CD4-positive, alpha-beta T cell (primary cell): ENCODE measurements around the gene PDE12. TPM values are rescaled to one million over a fixed set of nuclear protein-coding genes. Genes with fewer than 3 reads are reported as not detected.

Experiments
- ATAC-seq: fragments of 200-7000 bp; cut with Tn5 transposase; one replicate; pipeline ENCODE4 v1.10.0; 2022; ENCODE audit warnings: mild to moderate bottlenecking; ENCODE audit not compliant: poor library complexity
- CTCF ChIA-PET: fragments of 350-600 bp; sonication (Branson Sonifier 250); formaldehyde crosslinking; loops from one replicate; lab custom pipeline; 2021; ENCODE audit warnings: antibody characterized with exemption, inconsistent platforms; lab: Charles Lee
- POLR2A ChIA-PET: fragments of 350-600 bp; sonication (Branson Sonifier 250); formaldehyde crosslinking; loops from one replicate; lab custom pipeline; 2021; ENCODE audit warnings: antibody characterized with exemption, inconsistent platforms; lab: Charles Lee
- DNase-seq, 14 experiments: peaks; one replicate each; pipeline ENCODE4 v3.0.0-alpha.2; 2013 to 2020; ENCODE audit warnings: mixed read lengths in 2 of 14
- H3K27ac ChIP-seq, 2 donors: one replicate each; pipeline versions ENCODE4 v1.5.1 to v1.7.0; 2013; ENCODE audit warnings: low read length in 2 of 2, low read depth in 1 of 2, mild to moderate bottlenecking in 1 of 2
- H3K27me3 ChIP-seq, 2 experiments: 1 replicate in 1 of 2; 2 replicates in 1 of 2; pipeline versions ENCODE4 v1.6.1 to v1.7.0; 2013; ENCODE audit warnings: low read length in 2 of 2, control low read depth in 1 of 2, mild to moderate bottlenecking in 1 of 2, moderate library complexity in 1 of 2; ENCODE audit not compliant: insufficient read depth in 2 of 2, control insufficient read depth in 1 of 2
- H3K36me3 ChIP-seq: one replicate; pipeline ENCODE4 v1.6.1; 2013; ENCODE audit warnings: low read length, control low read depth; ENCODE audit not compliant: insufficient read depth
- H3K4me1 ChIP-seq: one replicate; pipeline ENCODE4 v1.6.1; 2013; ENCODE audit warnings: low read length, control low read depth; ENCODE audit not compliant: insufficient read depth
- H3K4me3 ChIP-seq: one replicate; pipeline ENCODE4 v1.5.1; 2013; ENCODE audit warnings: mild to moderate bottlenecking, low read length, moderate library complexity
- H3K9me3 ChIP-seq, 2 experiments: 1 replicate in 1 of 2; 2 replicates in 1 of 2; pipeline versions ENCODE4 v1.6.1 to v1.7.0; 2013; ENCODE audit warnings: low read length in 2 of 2, mild to moderate bottlenecking in 2 of 2, control low read depth in 1 of 2, moderate library complexity in 1 of 2; ENCODE audit not compliant: control insufficient read depth in 1 of 2, insufficient read depth in 1 of 2
- H3K27ac Mint-ChIP-seq: one replicate; pipeline ENCODE4 v1.8.0; 2020; ENCODE audit warnings: mixed read lengths
- H3K27me3 Mint-ChIP-seq: one replicate; pipeline ENCODE4 v1.8.0; 2021; ENCODE audit warnings: mixed read lengths
- H3K36me3 Mint-ChIP-seq: one replicate; pipeline ENCODE4 v1.8.0; 2021; ENCODE audit warnings: low read depth, mixed read lengths
- H3K4me1 Mint-ChIP-seq: one replicate; pipeline ENCODE4 v1.8.0; 2021; ENCODE audit warnings: low read depth, mixed read lengths
- H3K4me3 Mint-ChIP-seq: one replicate; pipeline ENCODE4 v1.8.0; 2020; ENCODE audit warnings: mild to moderate bottlenecking, mixed read lengths
- H3K9me3 Mint-ChIP-seq: one replicate; pipeline ENCODE4 v1.8.0; 2020; ENCODE audit warnings: mixed read lengths
- intact Hi-C, 2 experiments: fragments of 100-400 bp; cut with DNase I in 1 of 2; cut with micrococcal nuclease in 1 of 2; formaldehyde crosslinking; loops; one replicate each; pipeline versions ENCODE4 v1.15.1 to v1.9.0; 2023 to 2025; cut with DNase I, micrococcal nuclease
- total RNA-seq, 174 experiments: library from RNA in 2 of 174; stranded (reverse) in 2 of 174; gene quantifications; one replicate each; pipeline ENCODE4 v1.2.3 and lab custom pipeline; 2021 to 2026
- TF ChIP-seq, protein P1 (sequence below): fragments of 200-600 bp; IDR thresholded peaks from one replicate; pipeline ENCODE4 v1.8.0; 2022; ENCODE audit warnings: antibody characterized with exemption, mild to moderate bottlenecking

The PDE12 gene
- total RNA-seq, 2 experiments from 2014 or later, result 40.5 to 40.9 TPM

DNA sequence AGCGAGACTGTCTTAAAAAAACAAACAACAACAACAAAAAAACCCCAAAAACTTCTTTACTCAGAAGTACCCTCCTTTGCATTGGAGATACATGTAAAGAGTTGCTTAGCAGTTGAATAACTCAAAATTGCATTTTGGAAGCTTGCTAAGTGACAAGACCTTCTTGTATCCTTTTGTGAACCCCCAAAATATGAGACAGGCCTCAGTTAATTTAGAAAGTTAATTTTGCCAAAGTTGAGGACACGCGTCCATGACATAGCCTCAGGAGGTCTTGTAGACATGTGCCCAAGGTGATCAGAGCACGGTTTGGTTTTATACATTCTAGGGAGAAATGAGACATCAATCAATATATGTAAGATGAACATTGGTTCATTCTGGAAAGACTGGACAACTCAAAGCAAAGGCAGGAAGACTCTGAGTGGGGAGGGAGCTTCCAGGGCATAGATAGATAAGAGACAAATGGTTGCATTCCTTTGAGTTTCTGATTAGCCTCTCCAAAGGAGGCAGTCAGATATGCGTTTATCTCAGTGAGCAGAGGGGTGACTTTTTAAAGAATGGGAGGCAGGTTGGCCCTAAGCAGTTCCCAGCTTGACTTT is 42.8 kb downstream of the PDE12 start:
- H3K27ac ChIP-seq, result peak overlapping the region; percentile 98 to 99
- no peaks in the 10 kb centered on the region for H3K27me3 ChIP-seq
- H3K4me3 Mint-ChIP-seq, result peak overlapping the region; percentile 85
- H3K36me3 Mint-ChIP-seq, result peaks cover 42% of the 10 kb centered on the region
- TF ChIP-seq, protein P1, sequence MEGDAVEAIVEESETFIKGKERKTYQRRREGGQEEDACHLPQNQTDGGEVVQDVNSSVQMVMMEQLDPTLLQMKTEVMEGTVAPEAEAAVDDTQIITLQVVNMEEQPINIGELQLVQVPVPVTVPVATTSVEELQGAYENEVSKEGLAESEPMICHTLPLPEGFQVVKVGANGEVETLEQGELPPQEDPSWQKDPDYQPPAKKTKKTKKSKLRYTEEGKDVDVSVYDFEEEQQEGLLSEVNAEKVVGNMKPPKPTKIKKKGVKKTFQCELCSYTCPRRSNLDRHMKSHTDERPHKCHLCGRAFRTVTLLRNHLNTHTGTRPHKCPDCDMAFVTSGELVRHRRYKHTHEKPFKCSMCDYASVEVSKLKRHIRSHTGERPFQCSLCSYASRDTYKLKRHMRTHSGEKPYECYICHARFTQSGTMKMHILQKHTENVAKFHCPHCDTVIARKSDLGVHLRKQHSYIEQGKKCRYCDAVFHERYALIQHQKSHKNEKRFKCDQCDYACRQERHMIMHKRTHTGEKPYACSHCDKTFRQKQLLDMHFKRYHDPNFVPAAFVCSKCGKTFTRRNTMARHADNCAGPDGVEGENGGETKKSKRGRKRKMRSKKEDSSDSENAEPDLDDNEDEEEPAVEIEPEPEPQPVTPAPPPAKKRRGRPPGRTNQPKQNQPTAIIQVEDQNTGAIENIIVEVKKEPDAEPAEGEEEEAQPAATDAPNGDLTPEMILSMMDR, result no peak
- ChIA-PET POLR2A (interaction anchor here (0.7 to 7.0 kb wide), 6 partner anchors 8 to 158 kb away, joined by 3 to 190 read pairs (median 24); partner anchors contain the start of genes DENND6A, PDE12 and SLMAP), CTCF (no interaction called here)
- H3K9me3 Mint-ChIP-seq, result no peaks in the 10 kb centered on the region
- H3K4me3 ChIP-seq, result peak overlapping the region; percentile 64
- H3K27ac Mint-ChIP-seq, result peak overlapping the region; percentile 97
- no peaks in the 10 kb centered on the region for H3K36me3 ChIP-seq
- peaks cover 45% of the 10 kb centered on the region for H3K4me1 Mint-ChIP-seq
- no peaks in the 10 kb centered on the region for H3K27me3 Mint-ChIP-seq
- ATAC-seq (no peak), DNase-seq (peak in 1 of 14 experiments; percentile 13)
- peaks cover 0 to 3% of the 10 kb centered on the region in 2 experiments for H3K9me3 ChIP-seq
- intact Hi-C loops, result loop anchor here in 1 of 2 experiments (1.0 to 5.0 kb wide), 2 partner anchors 44 to 638 kb away; partner anchors contain the start of gene ABHD6
- H3K4me1 ChIP-seq, result peaks cover 29% of the 10 kb centered on the region

DNA sequence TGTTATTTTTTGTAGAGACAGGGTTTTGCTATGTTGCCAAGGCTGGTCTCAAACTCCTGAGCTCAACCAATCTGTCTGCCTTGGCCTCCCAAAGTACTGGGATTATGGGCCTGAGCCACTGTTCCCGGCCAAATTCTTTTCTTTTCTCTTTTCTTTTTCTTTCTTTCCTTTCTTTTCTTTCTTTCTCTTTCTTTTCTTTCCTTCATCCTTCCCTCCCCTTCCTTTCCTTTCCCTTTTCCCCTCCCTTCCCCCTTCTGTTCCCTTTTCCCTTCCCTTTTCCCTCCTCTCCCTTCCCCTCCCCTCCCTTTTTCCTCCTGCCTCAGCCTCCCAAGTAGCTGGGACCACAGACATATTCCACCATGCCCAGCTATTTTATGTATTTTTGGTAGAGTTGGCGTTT is 44.1 kb downstream of the PDE12 start:
- Mint-ChIP-seq H3K9me3 (no peaks in the 10 kb centered on the region), H3K4me1 (peaks cover 33% of the 10 kb centered on the region), H3K4me3 (peak overlapping the region; percentile 20), H3K36me3 (peaks cover 33% of the 10 kb centered on the region), H3K27me3 (no peaks in the 10 kb centered on the region), H3K27ac (peak overlapping the region; percentile 97)
- CTCF ChIA-PET, result no interaction called here
- Histone ChIP-seq H3K4me1 (peaks cover 25% of the 10 kb centered on the region), H3K9me3 (peaks cover 0 to 3% of the 10 kb centered on the region in 2 experiments), H3K27ac (peak overlapping the region in 1 of 2 donors; percentile 99), H3K27me3 (no peaks in the 10 kb centered on the region), H3K36me3 (no peaks in the 10 kb centered on the region), H3K4me3 (no peak overlapping the region)
- TF ChIP-seq, protein P1, result no peak
- ATAC-seq (no peak), DNase-seq (no peak)
- intact Hi-C loops, result no loop called here
- POLR2A ChIA-PET, result interaction anchor here (0.9 kb wide), 1 partner anchor 44 kb away, joined by 4 read pairs; the partner anchor contains the start of gene PDE12

DNA sequence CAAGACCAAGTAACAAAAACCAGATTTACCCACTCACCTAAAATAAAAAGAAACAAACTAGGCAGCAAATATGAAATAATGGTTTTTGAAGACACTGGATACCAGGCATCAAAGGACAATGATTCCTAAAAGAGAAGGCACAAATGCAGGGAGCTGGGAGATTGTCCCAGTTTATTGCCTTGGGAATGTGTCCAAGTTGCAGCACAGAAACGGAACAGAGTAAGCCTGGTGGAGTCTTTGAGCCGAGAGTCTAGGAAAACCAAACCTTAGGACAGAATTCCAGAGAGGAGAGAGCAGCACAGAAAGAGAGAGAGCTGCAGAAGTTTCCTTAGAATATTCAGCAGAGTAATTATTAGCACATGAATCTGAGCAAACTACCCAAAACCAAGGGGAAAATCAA is 48.9 kb downstream of the PDE12 start:
- Mint-ChIP-seq H3K9me3 (peaks cover 8% of the 10 kb centered on the region), H3K27ac (no peak overlapping the region), H3K27me3 (no peaks in the 10 kb centered on the region), H3K4me3 (no peak overlapping the region), H3K4me1 (peaks cover 6% of the 10 kb centered on the region), H3K36me3 (peaks cover 42% of the 10 kb centered on the region)
- intact Hi-C loops, result no loop called here
- DNase-seq (no peak), ATAC-seq (no peak)
- Histone ChIP-seq H3K4me1 (no peaks in the 10 kb centered on the region), H3K9me3 (no peaks in the 10 kb centered on the region), H3K27me3 (no peaks in the 10 kb centered on the region), H3K4me3 (no peak overlapping the region), H3K27ac (no peak overlapping the region), H3K36me3 (no peaks in the 10 kb centered on the region)
- CTCF ChIA-PET, result no interaction called here
- POLR2A ChIA-PET, result interaction anchor here (1.0 kb wide), 1 partner anchor 49 kb away, joined by 3 read pairs; no protein-coding TSS in a partner anchor
- TF ChIP-seq, protein P1, result no peak
